ENCODE measurements around the gene MRM2. TPM values are rescaled to one million over a fixed set of nuclear protein-coding genes. Genes with fewer than 3 reads are reported as not detected.
A peak's percentile ranks its signal among the peaks of the same experiment; 100 is the strongest.

MRM2 gene
- total RNA-seq, 1 donor from 2014 or later = 25.3 TPM

DNA sequence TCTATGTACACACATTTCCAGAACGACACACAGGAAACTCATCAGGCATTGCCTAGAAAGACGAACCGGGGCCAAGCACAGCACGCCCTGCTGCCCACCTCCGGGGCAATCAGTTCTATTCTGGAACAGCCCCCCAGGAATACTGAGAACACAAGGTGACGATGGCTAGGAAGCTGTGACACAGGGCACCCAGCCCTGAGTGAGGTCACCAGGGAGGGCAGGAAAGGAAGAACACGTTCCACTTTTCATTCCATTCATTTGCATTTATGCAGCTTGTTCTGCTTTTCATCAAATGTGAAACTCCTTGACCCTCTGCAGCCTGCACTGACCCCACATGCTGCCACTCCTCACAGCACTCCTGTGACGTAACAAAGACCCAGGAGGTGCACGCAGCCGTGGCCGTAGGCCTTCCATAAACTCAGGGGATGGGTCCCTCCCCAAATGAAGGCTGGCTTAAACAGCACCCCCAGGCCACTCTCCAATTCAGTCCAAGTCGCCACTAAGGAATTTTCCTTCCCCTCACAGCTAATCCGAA, 38.2 kb downstream of the MRM2 start:
- H3K9me3 Mint-ChIP-seq = no peaks in the 10 kb centered on the region
- H3K27me3 Mint-ChIP-seq (ENCODE audit: low read depth) = no peaks in the 10 kb centered on the region
- peaks cover 32% of the 10 kb centered on the region for H3K4me1 Mint-ChIP-seq
- H3K4me3 Mint-ChIP-seq = no peak overlapping the region
- no peak for DNase-seq (ENCODE audit: low spot score in 2 of 2, unreplicated experiment in 2 of 2)
- TF ChIP-seq, protein P1, sequence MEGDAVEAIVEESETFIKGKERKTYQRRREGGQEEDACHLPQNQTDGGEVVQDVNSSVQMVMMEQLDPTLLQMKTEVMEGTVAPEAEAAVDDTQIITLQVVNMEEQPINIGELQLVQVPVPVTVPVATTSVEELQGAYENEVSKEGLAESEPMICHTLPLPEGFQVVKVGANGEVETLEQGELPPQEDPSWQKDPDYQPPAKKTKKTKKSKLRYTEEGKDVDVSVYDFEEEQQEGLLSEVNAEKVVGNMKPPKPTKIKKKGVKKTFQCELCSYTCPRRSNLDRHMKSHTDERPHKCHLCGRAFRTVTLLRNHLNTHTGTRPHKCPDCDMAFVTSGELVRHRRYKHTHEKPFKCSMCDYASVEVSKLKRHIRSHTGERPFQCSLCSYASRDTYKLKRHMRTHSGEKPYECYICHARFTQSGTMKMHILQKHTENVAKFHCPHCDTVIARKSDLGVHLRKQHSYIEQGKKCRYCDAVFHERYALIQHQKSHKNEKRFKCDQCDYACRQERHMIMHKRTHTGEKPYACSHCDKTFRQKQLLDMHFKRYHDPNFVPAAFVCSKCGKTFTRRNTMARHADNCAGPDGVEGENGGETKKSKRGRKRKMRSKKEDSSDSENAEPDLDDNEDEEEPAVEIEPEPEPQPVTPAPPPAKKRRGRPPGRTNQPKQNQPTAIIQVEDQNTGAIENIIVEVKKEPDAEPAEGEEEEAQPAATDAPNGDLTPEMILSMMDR (IDR thresholded peaks at IDR 0.05; ENCODE audit: unreplicated experiment) = no peak
- H3K27ac Mint-ChIP-seq = peak overlapping the region; percentile 79
- peaks cover 28% of the 10 kb centered on the region for H3K36me3 Mint-ChIP-seq

DNA sequence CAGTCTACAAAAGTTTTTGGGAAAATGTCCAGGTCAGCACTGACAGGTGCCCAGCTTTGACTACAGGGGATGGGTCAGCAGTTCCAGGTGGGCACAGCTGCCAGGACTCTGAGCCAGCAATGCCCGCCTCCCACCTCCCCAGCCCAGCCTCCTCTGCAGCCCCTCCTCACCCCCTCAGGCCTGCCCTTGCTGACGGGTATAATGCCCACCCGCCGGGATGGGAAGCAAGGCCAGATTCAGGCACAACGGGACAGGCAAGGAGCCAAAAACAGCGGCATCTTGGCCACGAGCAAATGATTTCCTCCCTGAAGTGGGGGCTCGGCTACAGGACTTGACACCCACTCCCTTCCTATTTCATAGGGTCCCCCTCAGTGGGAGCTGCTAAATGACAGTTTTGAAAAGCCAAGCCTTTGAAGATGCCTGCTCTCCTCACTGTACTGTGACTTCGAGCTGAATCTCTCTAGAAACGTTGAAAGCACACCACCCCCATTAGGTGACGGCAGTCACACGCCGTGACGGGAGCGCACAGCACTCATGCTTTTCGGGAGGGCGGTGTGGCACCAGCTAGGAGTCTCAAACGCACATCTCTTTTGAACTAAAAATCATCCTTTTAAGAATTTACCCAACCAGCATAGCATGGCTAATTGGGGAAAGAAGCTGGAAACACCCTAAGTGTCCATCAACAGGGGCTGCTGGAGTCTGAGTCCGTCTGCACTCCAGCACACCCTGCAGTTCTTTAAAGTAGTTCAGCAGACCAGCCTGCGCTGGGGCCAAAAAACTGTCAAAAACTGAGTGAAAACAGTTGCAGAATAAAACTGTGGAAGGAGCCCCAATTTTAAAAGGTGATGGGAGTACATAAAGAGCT, 38.9 kb downstream of the MRM2 start:
- no peaks in the 10 kb centered on the region for H3K9me3 Mint-ChIP-seq
- peak in 1 of 2 experiments; percentile 54 for DNase-seq (ENCODE audit: low spot score in 2 of 2, unreplicated experiment in 2 of 2)
- H3K27ac Mint-ChIP-seq = peak overlapping the region; percentile 52
- peaks cover 26% of the 10 kb centered on the region for H3K36me3 Mint-ChIP-seq
- TF ChIP-seq, protein P1 (IDR thresholded peaks at IDR 0.05; ENCODE audit: unreplicated experiment) = no peak
- H3K4me3 Mint-ChIP-seq = no peak overlapping the region
- H3K4me1 Mint-ChIP-seq = peaks cover 32% of the 10 kb centered on the region
- no peaks in the 10 kb centered on the region for H3K27me3 Mint-ChIP-seq (ENCODE audit: low read depth)

DNA sequence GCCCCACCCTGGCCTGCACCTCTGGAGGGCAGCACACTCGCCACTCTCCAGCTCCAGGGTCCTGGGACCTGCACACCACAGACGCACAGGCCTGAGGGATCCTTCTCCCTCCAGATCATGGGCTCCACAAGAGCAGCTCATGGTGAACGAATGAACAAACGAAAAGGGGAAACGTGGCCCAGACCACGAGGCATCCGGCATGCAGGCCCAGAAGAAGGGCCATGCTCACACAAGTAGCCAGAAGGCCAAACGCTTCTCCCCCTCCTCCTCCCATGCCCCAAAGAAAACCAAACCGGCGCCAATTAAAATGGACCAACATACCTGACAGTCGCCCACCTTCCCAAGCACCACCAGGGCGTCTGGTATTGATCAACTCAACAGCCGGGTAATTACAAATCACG, 39.6 kb downstream of the MRM2 start:
- Mint-ChIP-seq H3K27me3 (ENCODE audit: low read depth) (no peaks in the 10 kb centered on the region), H3K36me3 (peaks cover 27% of the 10 kb centered on the region), H3K9me3 (no peaks in the 10 kb centered on the region), H3K4me3 (no peak overlapping the region), H3K27ac (no peak overlapping the region), H3K4me1 (peaks cover 32% of the 10 kb centered on the region)
- DNase-seq (ENCODE audit: low spot score in 2 of 2, unreplicated experiment in 2 of 2) = no peak
- TF ChIP-seq, protein P1 (IDR thresholded peaks at IDR 0.05; ENCODE audit: unreplicated experiment) = no peak

DNA sequence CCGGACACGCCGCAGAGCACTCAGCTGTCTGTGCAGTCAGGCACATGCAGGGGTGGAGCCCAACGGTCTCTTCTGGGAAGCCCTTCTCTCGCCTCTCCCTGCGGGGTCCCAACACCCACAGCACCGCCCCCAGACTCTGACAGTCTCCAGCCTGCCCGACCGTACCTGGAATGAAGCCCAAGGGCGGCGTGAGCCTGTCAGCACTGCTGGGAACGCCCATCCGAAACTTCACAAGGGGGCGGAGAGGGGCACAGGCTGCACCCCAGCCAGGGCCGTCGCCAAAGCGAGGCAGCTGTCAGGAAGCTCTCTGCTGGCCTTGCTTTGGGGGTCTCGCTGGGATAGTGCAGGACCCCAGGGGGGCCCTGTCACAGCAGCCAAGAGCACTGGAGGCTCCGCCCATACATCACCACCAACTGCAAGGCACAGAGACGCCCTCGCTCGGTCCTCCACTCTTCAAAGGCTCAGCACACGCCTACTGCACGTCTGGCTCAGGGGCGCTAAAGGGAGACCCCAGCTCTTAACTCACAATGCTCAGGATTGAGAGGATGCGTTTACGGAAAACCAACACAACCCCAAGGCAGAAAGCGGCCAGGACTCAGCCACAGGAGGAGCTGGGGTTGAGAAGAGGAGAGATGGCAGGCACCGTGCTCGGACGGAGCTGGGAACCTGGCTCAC, 40.2 kb downstream of the MRM2 start:
- Mint-ChIP-seq H3K27ac (no peak overlapping the region), H3K36me3 (peaks cover 28% of the 10 kb centered on the region), H3K27me3 (ENCODE audit: low read depth) (no peaks in the 10 kb centered on the region), H3K4me1 (peaks cover 32% of the 10 kb centered on the region), H3K4me3 (no peak overlapping the region), H3K9me3 (no peaks in the 10 kb centered on the region)
- TF ChIP-seq, protein P1 (IDR thresholded peaks at IDR 0.05; ENCODE audit: unreplicated experiment) = no peak
- no peak for DNase-seq (ENCODE audit: low spot score in 2 of 2, unreplicated experiment in 2 of 2)

DNA sequence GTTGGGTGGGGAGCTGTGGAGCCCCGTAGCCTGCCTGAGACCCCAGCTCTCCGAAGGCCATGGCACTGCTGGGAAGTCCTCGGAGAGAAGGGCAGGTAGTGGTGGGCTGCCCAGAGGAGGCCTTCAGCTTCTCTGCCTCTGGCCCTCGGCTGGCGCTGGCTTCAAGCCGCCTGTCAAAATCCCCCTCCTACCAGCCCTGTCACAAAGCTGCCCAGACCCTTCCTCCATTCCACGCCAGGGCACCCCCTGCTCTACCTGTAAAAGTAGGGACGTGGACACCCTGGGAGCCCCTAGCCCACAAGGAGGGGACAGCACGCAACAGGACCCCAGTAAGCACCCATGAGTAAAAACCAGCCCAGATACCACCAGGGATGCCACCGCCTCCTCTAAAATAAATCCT, 40.9 kb downstream of the MRM2 start:
- DNase-seq (ENCODE audit: low spot score in 2 of 2, unreplicated experiment in 2 of 2) = no peak
- peaks cover 31% of the 10 kb centered on the region for H3K4me1 Mint-ChIP-seq

More for the DNA sequence above, 40.9 kb downstream of the MRM2 start:
- H3K4me3 Mint-ChIP-seq = no peak overlapping the region
- no peaks in the 10 kb centered on the region for H3K27me3 Mint-ChIP-seq (ENCODE audit: low read depth)
- TF ChIP-seq, protein P1 (IDR thresholded peaks at IDR 0.05; ENCODE audit: unreplicated experiment) = no peak
- H3K27ac Mint-ChIP-seq = no peak overlapping the region
- H3K9me3 Mint-ChIP-seq = no peaks in the 10 kb centered on the region
- peaks cover 29% of the 10 kb centered on the region for H3K36me3 Mint-ChIP-seq
